HepG2 (cell line): ENCODE measurements around the gene ANKS3. TPM values are rescaled to one million over a fixed set of nuclear protein-coding genes. Genes with fewer than 3 reads are reported as not detected.

ENCODE experiments used
- AHR ChIP-seq: IDR thresholded peaks from 2 replicates; pipeline ENCODE4 v1.6.1; 2018; ENCODE audit warnings: missing genetic modification reagents, missing compliant biosample characterization
- ELK4 ChIP-seq: sonication (generic); formaldehyde crosslinking; IDR thresholded peaks from 2 replicates; pipeline ENCODE4 v1.9.0; 2021; ENCODE audit warnings: missing genetic modification reagents, borderline replicate concordance
- EZH2 ChIP-seq: conservative IDR thresholded peaks from 2 replicates; pipeline ENCODE4 v1.6.1; 2012; ENCODE audit warnings: mild to moderate bottlenecking, low read depth, low read length, moderate library complexity
- FOSL2 ChIP-seq: sonication (generic); formaldehyde crosslinking; IDR thresholded peaks from 2 replicates; pipeline ENCODE4 v1.4.0; 2020; ENCODE audit warnings: missing genetic modification reagents
- GABPA ChIP-seq, 2 experiments: IDR thresholded peaks; 2 replicates each; pipeline ENCODE4 v1.6.1; 2011 to 2016; ENCODE audit warnings: low read depth in 2 of 2, low read length in 1 of 2, missing biosample characterization in 1 of 2, missing genetic modification characterization in 1 of 2
- NFKB2 ChIP-seq: sonication (generic); formaldehyde crosslinking; IDR thresholded peaks from 2 replicates; pipeline ENCODE4 v1.4.0; 2020; ENCODE audit warnings: missing genetic modification reagents, borderline replicate concordance
- RFX3 ChIP-seq: IDR thresholded peaks from 2 replicates; pipeline ENCODE4 v1.6.1; 2016; ENCODE audit warnings: missing biosample characterization, missing genetic modification reagents
- SMYD3 ChIP-seq: sonication (generic); formaldehyde crosslinking; IDR thresholded peaks from 2 replicates; pipeline ENCODE4 v1.8.1; 2023; ENCODE audit warnings: mild to moderate bottlenecking, missing genetic modification reagents
- ZNF180 ChIP-seq: sonication (generic); formaldehyde crosslinking; IDR thresholded peaks from 2 replicates; pipeline ENCODE4 v1.4.0; 2020; ENCODE audit warnings: low read depth, missing genetic modification reagents, borderline replicate concordance
- ZNF224 ChIP-seq: sonication (generic); formaldehyde crosslinking; IDR thresholded peaks from 2 replicates; pipeline ENCODE4 v1.5.0; 2020; ENCODE audit warnings: mild to moderate bottlenecking, missing genetic modification reagents
- ZNF34 ChIP-seq: sonication (generic); formaldehyde crosslinking; IDR thresholded peaks from 2 replicates; pipeline ENCODE4 v1.4.0; 2020; ENCODE audit warnings: mild to moderate bottlenecking, missing genetic modification reagents, borderline replicate concordance
- ZNF451 ChIP-seq: sonication (generic); formaldehyde crosslinking; IDR thresholded peaks from 2 replicates; pipeline ENCODE4 v1.5.0; 2020; ENCODE audit warnings: mild to moderate bottlenecking, missing genetic modification reagents
- polyA plus RNA-seq, 8 experiments: library from polyadenylated mRNA; depleted of rRNA in 3 of 8; stranded (reverse) in 7 of 8; unstranded in 1 of 8; fragments of >200 nt; fragmentation: Illumina TruSeq in 4 of 8; extraction: Trizol in 4 of 8; gene quantifications; 2 replicates each; pipeline versions ENCODE4 v1.2.1 to v1.2.3, GENCODE V29; 2011 to 2016; ENCODE audit warnings: low read depth in 4 of 8, missing spikeins in 1 of 8, mixed read lengths in 1 of 8; ENCODE audit not compliant: insufficient read depth in 1 of 8
- total RNA-seq, 5 experiments: library from RNA; depleted of rRNA; stranded (reverse); fragments of >200 nt; fragmentation: Illumina TruSeq; extraction: Trizol; gene quantifications; 2 replicates each; pipeline ENCODE4 v1.2.3, GENCODE V29; 2016; ENCODE audit warnings: low read depth in 1 of 5
- TF ChIP-seq, protein P1 (sequence below): sonication (generic); formaldehyde crosslinking; IDR thresholded peaks from 2 replicates; pipeline ENCODE4 v1.4.0; 2020; ENCODE audit warnings: missing genetic modification reagents, borderline replicate concordance
- TF ChIP-seq, protein P2 (sequence below): sonication (generic); formaldehyde crosslinking; IDR thresholded peaks from 2 replicates; pipeline ENCODE4 v1.5.1; 2020; ENCODE audit warnings: mild to moderate bottlenecking, moderate library complexity, missing genetic modification reagents
- TF ChIP-seq, protein P3 (sequence below): sonication (generic); formaldehyde crosslinking; IDR thresholded peaks from 2 replicates; pipeline ENCODE4 v1.4.0; 2020; ENCODE audit warnings: missing genetic modification reagents
- TF ChIP-seq, protein P4 (sequence below): sonication (generic); formaldehyde crosslinking; IDR thresholded peaks from 2 replicates; pipeline ENCODE4 v1.4.0; 2020; ENCODE audit warnings: missing genetic modification reagents

The ANKS3 gene
- total and polyA plus RNA-seq, 2 of the 13 experiments (the other 11 are each of a cell fraction or from before 2014, with no cell fraction given), result 11.4 to 15.9 TPM

- TF ChIP-seq, protein P1, sequence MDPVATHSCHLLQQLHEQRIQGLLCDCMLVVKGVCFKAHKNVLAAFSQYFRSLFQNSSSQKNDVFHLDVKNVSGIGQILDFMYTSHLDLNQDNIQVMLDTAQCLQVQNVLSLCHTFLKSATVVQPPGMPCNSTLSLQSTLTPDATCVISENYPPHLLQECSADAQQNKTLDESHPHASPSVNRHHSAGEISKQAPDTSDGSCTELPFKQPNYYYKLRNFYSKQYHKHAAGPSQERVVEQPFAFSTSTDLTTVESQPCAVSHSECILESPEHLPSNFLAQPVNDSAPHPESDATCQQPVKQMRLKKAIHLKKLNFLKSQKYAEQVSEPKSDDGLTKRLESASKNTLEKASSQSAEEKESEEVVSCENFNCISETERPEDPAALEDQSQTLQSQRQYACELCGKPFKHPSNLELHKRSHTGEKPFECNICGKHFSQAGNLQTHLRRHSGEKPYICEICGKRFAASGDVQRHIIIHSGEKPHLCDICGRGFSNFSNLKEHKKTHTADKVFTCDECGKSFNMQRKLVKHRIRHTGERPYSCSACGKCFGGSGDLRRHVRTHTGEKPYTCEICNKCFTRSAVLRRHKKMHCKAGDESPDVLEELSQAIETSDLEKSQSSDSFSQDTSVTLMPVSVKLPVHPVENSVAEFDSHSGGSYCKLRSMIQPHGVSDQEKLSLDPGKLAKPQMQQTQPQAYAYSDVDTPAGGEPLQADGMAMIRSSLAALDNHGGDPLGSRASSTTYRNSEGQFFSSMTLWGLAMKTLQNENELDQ (CRISPR knock-in tag), result 0 out of 2 replicates have a peak, but pooled peaks have one; percentile 30
- TF ChIP-seq, protein P2, sequence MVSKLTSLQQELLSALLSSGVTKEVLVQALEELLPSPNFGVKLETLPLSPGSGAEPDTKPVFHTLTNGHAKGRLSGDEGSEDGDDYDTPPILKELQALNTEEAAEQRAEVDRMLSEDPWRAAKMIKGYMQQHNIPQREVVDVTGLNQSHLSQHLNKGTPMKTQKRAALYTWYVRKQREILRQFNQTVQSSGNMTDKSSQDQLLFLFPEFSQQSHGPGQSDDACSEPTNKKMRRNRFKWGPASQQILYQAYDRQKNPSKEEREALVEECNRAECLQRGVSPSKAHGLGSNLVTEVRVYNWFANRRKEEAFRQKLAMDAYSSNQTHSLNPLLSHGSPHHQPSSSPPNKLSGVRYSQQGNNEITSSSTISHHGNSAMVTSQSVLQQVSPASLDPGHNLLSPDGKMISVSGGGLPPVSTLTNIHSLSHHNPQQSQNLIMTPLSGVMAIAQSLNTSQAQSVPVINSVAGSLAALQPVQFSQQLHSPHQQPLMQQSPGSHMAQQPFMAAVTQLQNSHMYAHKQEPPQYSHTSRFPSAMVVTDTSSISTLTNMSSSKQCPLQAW, result peak; percentile 86
- TF ChIP-seq EZH2, result no peak
- peak; percentile 34; the same call in 1 of the 2 replicates for TF ChIP-seq ELK4 (CRISPR knock-in tag)
- peak; percentile 89 for TF ChIP-seq AHR (CRISPR knock-in tag)
- peak; percentile 93; the same call in 1 of the 2 replicates for TF ChIP-seq NFKB2 (CRISPR knock-in tag)
- 0 out of 2 replicates have a peak, but pooled peaks have one; percentile 7 for TF ChIP-seq GABPA (IDR thresholded peaks at IDR 0.05; ENCODE audit: low read depth, low read length)
- peak; percentile 69 for TF ChIP-seq GABPA (CRISPR knock-in tag; IDR thresholded peaks at IDR 0.05; ENCODE audit: low read depth)
- no peak for TF ChIP-seq ZNF451 (CRISPR knock-in tag)
- TF ChIP-seq, protein P3, sequence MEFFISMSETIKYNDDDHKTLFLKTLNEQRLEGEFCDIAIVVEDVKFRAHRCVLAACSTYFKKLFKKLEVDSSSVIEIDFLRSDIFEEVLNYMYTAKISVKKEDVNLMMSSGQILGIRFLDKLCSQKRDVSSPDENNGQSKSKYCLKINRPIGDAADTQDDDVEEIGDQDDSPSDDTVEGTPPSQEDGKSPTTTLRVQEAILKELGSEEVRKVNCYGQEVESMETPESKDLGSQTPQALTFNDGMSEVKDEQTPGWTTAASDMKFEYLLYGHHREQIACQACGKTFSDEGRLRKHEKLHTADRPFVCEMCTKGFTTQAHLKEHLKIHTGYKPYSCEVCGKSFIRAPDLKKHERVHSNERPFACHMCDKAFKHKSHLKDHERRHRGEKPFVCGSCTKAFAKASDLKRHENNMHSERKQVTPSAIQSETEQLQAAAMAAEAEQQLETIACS (CRISPR knock-in tag), result peak; percentile 28; the same call in 1 of the 2 replicates
- peak; percentile 57; the same call in 1 of the 2 replicates for TF ChIP-seq RFX3 (CRISPR knock-in tag)
- peak; percentile 69; the same call in 1 of the 2 replicates for TF ChIP-seq ZNF224 (CRISPR knock-in tag)
- TF ChIP-seq, protein P4, sequence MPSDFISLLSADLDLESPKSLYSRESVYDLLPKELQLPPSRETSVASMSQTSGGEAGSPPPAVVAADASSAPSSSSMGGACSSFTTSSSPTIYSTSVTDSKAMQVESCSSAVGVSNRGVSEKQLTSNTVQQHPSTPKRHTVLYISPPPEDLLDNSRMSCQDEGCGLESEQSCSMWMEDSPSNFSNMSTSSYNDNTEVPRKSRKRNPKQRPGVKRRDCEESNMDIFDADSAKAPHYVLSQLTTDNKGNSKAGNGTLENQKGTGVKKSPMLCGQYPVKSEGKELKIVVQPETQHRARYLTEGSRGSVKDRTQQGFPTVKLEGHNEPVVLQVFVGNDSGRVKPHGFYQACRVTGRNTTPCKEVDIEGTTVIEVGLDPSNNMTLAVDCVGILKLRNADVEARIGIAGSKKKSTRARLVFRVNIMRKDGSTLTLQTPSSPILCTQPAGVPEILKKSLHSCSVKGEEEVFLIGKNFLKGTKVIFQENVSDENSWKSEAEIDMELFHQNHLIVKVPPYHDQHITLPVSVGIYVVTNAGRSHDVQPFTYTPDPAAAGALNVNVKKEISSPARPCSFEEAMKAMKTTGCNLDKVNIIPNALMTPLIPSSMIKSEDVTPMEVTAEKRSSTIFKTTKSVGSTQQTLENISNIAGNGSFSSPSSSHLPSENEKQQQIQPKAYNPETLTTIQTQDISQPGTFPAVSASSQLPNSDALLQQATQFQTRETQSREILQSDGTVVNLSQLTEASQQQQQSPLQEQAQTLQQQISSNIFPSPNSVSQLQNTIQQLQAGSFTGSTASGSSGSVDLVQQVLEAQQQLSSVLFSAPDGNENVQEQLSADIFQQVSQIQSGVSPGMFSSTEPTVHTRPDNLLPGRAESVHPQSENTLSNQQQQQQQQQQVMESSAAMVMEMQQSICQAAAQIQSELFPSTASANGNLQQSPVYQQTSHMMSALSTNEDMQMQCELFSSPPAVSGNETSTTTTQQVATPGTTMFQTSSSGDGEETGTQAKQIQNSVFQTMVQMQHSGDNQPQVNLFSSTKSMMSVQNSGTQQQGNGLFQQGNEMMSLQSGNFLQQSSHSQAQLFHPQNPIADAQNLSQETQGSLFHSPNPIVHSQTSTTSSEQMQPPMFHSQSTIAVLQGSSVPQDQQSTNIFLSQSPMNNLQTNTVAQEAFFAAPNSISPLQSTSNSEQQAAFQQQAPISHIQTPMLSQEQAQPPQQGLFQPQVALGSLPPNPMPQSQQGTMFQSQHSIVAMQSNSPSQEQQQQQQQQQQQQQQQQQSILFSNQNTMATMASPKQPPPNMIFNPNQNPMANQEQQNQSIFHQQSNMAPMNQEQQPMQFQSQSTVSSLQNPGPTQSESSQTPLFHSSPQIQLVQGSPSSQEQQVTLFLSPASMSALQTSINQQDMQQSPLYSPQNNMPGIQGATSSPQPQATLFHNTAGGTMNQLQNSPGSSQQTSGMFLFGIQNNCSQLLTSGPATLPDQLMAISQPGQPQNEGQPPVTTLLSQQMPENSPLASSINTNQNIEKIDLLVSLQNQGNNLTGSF (CRISPR knock-in tag), result peak; percentile 87; the same call in 1 of the 2 replicates
- TF ChIP-seq ZNF180, result 0 out of 2 replicates have a peak, but pooled peaks have one; percentile 63
- TF ChIP-seq ZNF34, result no peak; the same call in 1 of the 2 replicates
- TF ChIP-seq FOSL2 (CRISPR knock-in tag), result peak; percentile 75
- no peak; the same call in 1 of the 2 replicates for TF ChIP-seq SMYD3 (CRISPR knock-in tag)
Measured at GRCh38 chr16:4663777-4664465, 70.2 kb downstream of the ANKS3 start (continued).
